ENCODE data around the gene MYL9. TPM values are rescaled to one million over a fixed set of nuclear protein-coding genes. Genes with fewer than 3 reads are reported as not detected.
A peak's percentile ranks its signal among the peaks of the same experiment; 100 is the strongest.

Gene MYL9
- total RNA-seq, 1 donor from 2014 or later, result 274 TPM

GRCh38 chr20:36549628-36549941 is 8.3 kb downstream of the MYL9 start:
- DNase-seq (no peak), ATAC-seq (no peak)
- H3K27me3 ChIP-seq (ENCODE audit: low read depth), result no peaks in the 10 kb centered on the region
- peaks cover 6% of the 10 kb centered on the region for H3K4me1 ChIP-seq
- no peak overlapping the region for H3K27ac ChIP-seq
- H3K36me3 ChIP-seq, result peaks cover 39% of the 10 kb centered on the region
- intact Hi-C loops (cut with DNase I), result no loop called here
- no peaks in the 10 kb centered on the region for H3K9me3 ChIP-seq
- no peak for TF ChIP-seq CTCF (IDR thresholded peaks at IDR 0.05)
- no peak overlapping the region for H3K4me3 ChIP-seq

GRCh38 chr20:36549942-36550789 is 8.8 kb downstream of the MYL9 start:
- TF ChIP-seq CTCF (IDR thresholded peaks at IDR 0.05), result no peak
- ATAC-seq (peak; percentile 15 to 24), DNase-seq (no peak)
- peaks cover 36% of the 10 kb centered on the region for H3K36me3 ChIP-seq
- H3K4me1 ChIP-seq, result peaks cover under 1% of the 10 kb centered on the region
- no peaks in the 10 kb centered on the region for H3K27me3 ChIP-seq (ENCODE audit: low read depth)
- no peak overlapping the region for H3K4me3 ChIP-seq
- H3K27ac ChIP-seq, result peak overlapping the region; percentile 22
- no peaks in the 10 kb centered on the region for H3K9me3 ChIP-seq
- intact Hi-C loops (cut with DNase I), result no loop called here

- ATAC-seq, result peak; percentile 7 to 33
- no peak for DNase-seq
- H3K36me3 ChIP-seq, result peaks cover 29% of the 10 kb centered on the region
These were observed 9.5 kb downstream of the MYL9 start for GRCh38 chr20:36550790-36551299.

GRCh38 chr20:36555248-36555647 is 13.9 kb downstream of the MYL9 start:
- no peak overlapping the region for H3K4me3 ChIP-seq
- intact Hi-C loops (cut with DNase I), result no loop called here
- DNase-seq, result no peak

More at GRCh38 chr20:36550790-36551299, 9.5 kb downstream of the MYL9 start:
- intact Hi-C loops (cut with DNase I), result no loop called here
- Histone ChIP-seq H3K4me1 (no peaks in the 10 kb centered on the region), H3K27me3 (ENCODE audit: low read depth) (no peaks in the 10 kb centered on the region), H3K27ac (peak overlapping the region; percentile 22), H3K9me3 (no peaks in the 10 kb centered on the region), H3K4me3 (no peak overlapping the region)
- TF ChIP-seq CTCF (IDR thresholded peaks at IDR 0.05), result no peak

GRCh38 chr20:36562724-36563123 is 21.4 kb downstream of the MYL9 start:
- TF ChIP-seq CTCF (IDR thresholded peaks at IDR 0.05), result no peak
- DNase-seq, result no peak

More at GRCh38 chr20:36555248-36555647, 13.9 kb downstream of the MYL9 start:
- H3K27ac ChIP-seq, result no peak overlapping the region
- H3K36me3 ChIP-seq, result no peaks in the 10 kb centered on the region
- H3K9me3 ChIP-seq, result no peaks in the 10 kb centered on the region
- H3K4me1 ChIP-seq, result no peaks in the 10 kb centered on the region
- TF ChIP-seq CTCF (IDR thresholded peaks at IDR 0.05), result no peak
- no peak for ATAC-seq
- H3K27me3 ChIP-seq (ENCODE audit: low read depth), result no peaks in the 10 kb centered on the region

More at GRCh38 chr20:36562724-36563123, 21.4 kb downstream of the MYL9 start:
- Histone ChIP-seq H3K27me3 (ENCODE audit: low read depth) (no peaks in the 10 kb centered on the region), H3K4me3 (no peak overlapping the region), H3K36me3 (no peaks in the 10 kb centered on the region), H3K4me1 (no peaks in the 10 kb centered on the region), H3K27ac (no peak overlapping the region), H3K9me3 (peaks cover 9% of the 10 kb centered on the region)
- intact Hi-C loops (cut with DNase I), result no loop called here
- no peak for ATAC-seq

Data from lower lobe of right lung (tissue), 2 donors.